ENCODE data around the gene LRRC9. TPM values are rescaled to one million over a fixed set of nuclear protein-coding genes. Genes with fewer than 3 reads are reported as not detected.

LRRC9 gene
- total and polyA plus RNA-seq, 2 donors (not counting 3 experiments of a cell fraction or from before 2014, with no cell fraction given): not detected

DNA sequence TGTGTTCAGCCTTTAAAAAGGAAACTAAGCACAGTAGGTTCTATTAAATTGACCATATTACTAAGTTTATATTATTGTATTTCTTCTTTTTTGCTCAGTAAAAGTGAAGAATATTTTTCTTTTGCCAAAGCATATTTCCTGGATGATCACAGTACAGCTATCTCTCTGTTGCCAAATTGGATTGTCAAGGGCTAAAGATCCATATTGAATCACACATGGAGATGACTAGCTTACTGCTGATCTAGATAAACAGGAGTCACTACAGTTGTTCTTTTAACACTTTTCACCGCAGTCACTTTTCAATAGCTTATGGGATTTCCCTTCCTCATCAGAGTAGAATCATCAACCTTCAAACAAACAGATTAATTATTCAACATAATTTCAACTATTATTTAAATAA is 78.6 kb downstream of the LRRC9 start:
- peaks cover 0 to 7% of the 10 kb centered on the region in 2 experiments for H3K27me3 ChIP-seq (ENCODE audit: control insufficient read depth in 2 of 2, insufficient read depth in 2 of 2, low read length in 2 of 2)
- H3K4me2 ChIP-seq (ENCODE audit: insufficient read depth, low read length): no peak overlapping the region
- H3K9me1 ChIP-seq (replicated peaks; ENCODE audit: control insufficient read depth, extremely low read depth, insufficient read depth, low read length): no peaks in the 10 kb centered on the region
- no peak for DNase-seq (ENCODE audit: low read depth, low spot score)
- TF ChIP-seq POLR2AphosphoS5 (IDR thresholded peaks at IDR 0.05; ENCODE audit: insufficient read depth, low read depth, low read length): no peak
- no peak for TF ChIP-seq GATA2 (IDR thresholded peaks at IDR 0.05; ENCODE audit: insufficient read depth, insufficient read length, low read depth, low read length)
- TF ChIP-seq JUN (IDR thresholded peaks at IDR 0.05; ENCODE audit: borderline replicate concordance, insufficient read depth, insufficient read length, low read depth): no peak
- TF ChIP-seq, protein P1, sequence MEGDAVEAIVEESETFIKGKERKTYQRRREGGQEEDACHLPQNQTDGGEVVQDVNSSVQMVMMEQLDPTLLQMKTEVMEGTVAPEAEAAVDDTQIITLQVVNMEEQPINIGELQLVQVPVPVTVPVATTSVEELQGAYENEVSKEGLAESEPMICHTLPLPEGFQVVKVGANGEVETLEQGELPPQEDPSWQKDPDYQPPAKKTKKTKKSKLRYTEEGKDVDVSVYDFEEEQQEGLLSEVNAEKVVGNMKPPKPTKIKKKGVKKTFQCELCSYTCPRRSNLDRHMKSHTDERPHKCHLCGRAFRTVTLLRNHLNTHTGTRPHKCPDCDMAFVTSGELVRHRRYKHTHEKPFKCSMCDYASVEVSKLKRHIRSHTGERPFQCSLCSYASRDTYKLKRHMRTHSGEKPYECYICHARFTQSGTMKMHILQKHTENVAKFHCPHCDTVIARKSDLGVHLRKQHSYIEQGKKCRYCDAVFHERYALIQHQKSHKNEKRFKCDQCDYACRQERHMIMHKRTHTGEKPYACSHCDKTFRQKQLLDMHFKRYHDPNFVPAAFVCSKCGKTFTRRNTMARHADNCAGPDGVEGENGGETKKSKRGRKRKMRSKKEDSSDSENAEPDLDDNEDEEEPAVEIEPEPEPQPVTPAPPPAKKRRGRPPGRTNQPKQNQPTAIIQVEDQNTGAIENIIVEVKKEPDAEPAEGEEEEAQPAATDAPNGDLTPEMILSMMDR (IDR thresholded peaks at IDR 0.05; ENCODE audit: extremely low read depth in 1 of 2, insufficient read depth in 1 of 2, low read depth in 1 of 2, low read length in 2 of 2): no peak
- TF ChIP-seq, protein P2, sequence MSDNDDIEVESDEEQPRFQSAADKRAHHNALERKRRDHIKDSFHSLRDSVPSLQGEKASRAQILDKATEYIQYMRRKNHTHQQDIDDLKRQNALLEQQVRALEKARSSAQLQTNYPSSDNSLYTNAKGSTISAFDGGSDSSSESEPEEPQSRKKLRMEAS (IDR thresholded peaks at IDR 0.05; ENCODE audit: insufficient read depth, insufficient read length): no peak
- no peak for TF ChIP-seq MYC (IDR thresholded peaks at IDR 0.05; ENCODE audit: low read depth, low read length)
- no peak for TF ChIP-seq EZH2 (IDR thresholded peaks at IDR 0.05; ENCODE audit: borderline replicate concordance, low read depth, low read length, severe bottlenecking)
- no peak for TF ChIP-seq FOS (IDR thresholded peaks at IDR 0.05; ENCODE audit: borderline replicate concordance, insufficient read depth, low read length)
- TF ChIP-seq POLR2A (IDR thresholded peaks at IDR 0.05; ENCODE audit: low read depth, low read length): no peak
- POLR2A ChIA-PET: no interaction called here
- no peak overlapping the region for H3K4me3 ChIP-seq (replicated peaks in 1 of 3; ENCODE audit: insufficient read depth in 1 of 3, low read depth in 1 of 3, low read length in 3 of 3)
- no peaks in the 10 kb centered on the region for H3K36me3 ChIP-seq (ENCODE audit: control insufficient read depth in 2 of 2, extremely low read depth in 1 of 2, insufficient read depth in 2 of 2, low read length in 2 of 2)
- no peak overlapping the region for H3K27ac ChIP-seq (ENCODE audit: insufficient read depth, low read depth, low read length)
- no peak for FAIRE-seq
- H3K4me1 ChIP-seq (ENCODE audit: control insufficient read depth, extremely low read depth, insufficient read depth, low read length): no peaks in the 10 kb centered on the region
- H3K9ac ChIP-seq (replicated peaks; ENCODE audit: extremely low read depth, insufficient read depth, low read length): no peak overlapping the region
- no peaks in the 10 kb centered on the region for H4K20me1 ChIP-seq (replicated peaks; ENCODE audit: control insufficient read depth, extremely low read depth, insufficient read depth, low read length)
- dilution Hi-C loops (cut with MboI; ENCODE audit: extremely low pct_ligation_motif_present, low sequenced_read_pairs) (no loop called here), intact Hi-C loops (cut with micrococcal nuclease) (no loop called here)
- no TSS peak for BruUV-seq (replicated peaks)
- CTCF ChIA-PET: interaction anchor here (0.9 to 1.2 kb wide), 2 partner anchors 9 to 14 kb away, joined by 3 to 4 read pairs; no protein-coding TSS in a partner anchor
- no peaks in the 10 kb centered on the region for H3K79me2 ChIP-seq (ENCODE audit: control insufficient read depth, insufficient read depth, low read length)
- H2AFZ ChIP-seq (ENCODE audit: low read depth, low read length): no peak overlapping the region
- H3K9me3 ChIP-seq (replicated peaks; ENCODE audit: control insufficient read depth, insufficient read depth, low read length): no peaks in the 10 kb centered on the region
